WERI-Rb-1 (cell line): ENCODE data around the gene SART3.
"Not testable (repeated sequence)": the region's sequence is repeated elsewhere in the genome, so short reads cannot be mapped to it uniquely, and the experiment has no call there.

Experiments
- DNase-seq: peaks from one replicate; pipeline ENCODE4 v3.0.0-alpha.2; 2020
- H3K27ac ChIP-seq: fragments of 250-450 bp; sonication (Bioruptor Pico); 2 replicates; pipeline ENCODE4 v1.5.1; 2020; ENCODE audit warnings: mild to moderate bottlenecking, moderate library complexity
- H3K27me3 ChIP-seq: fragments of 250-450 bp; sonication (Bioruptor Pico); 2 replicates; pipeline ENCODE4 v1.5.1; 2021; ENCODE audit warnings: mild to moderate bottlenecking, low read depth, moderate library complexity; ENCODE audit not compliant: insufficient read depth, severe bottlenecking
- H3K36me3 ChIP-seq: fragments of 250-450 bp; sonication (Bioruptor Pico); 2 replicates; pipeline ENCODE4 v1.5.1; 2020; ENCODE audit warnings: mild to moderate bottlenecking, moderate library complexity
- H3K4me3 ChIP-seq: 2 replicates; pipeline ENCODE4 v1.5.1; 2011; ENCODE audit warnings: low read depth, mild to moderate bottlenecking, control low read depth, low read length
- H3K9me3 ChIP-seq: fragments of 250-450 bp; sonication (Bioruptor Pico); 2 replicates; pipeline ENCODE4 v1.5.1; 2021; ENCODE audit warnings: mild to moderate bottlenecking, moderate library complexity; ENCODE audit not compliant: severe bottlenecking
- CTCF ChIP-seq: IDR thresholded peaks from 2 replicates; pipeline ENCODE4 v1.5.1; 2011; ENCODE audit warnings: low read depth, mild to moderate bottlenecking, control low read depth, inconsistent platforms, low read length

The SART3 gene

GRCh38 chr12:108560321-108560721 lies 652 bp downstream of the SART3 start:
- H3K36me3 ChIP-seq: peaks cover 45% of the 10 kb centered on the region
- H3K9me3 ChIP-seq: no peaks in the 10 kb centered on the region
- H3K27ac ChIP-seq: peak overlapping the region; percentile 93
- TF ChIP-seq CTCF: no peak
- DNase-seq: no peak
- H3K27me3 ChIP-seq: no peaks in the 10 kb centered on the region
- H3K4me3 ChIP-seq: peak overlapping the region; percentile 73

- no peak for DNase-seq
- peak overlapping the region; percentile 73 for H3K4me3 ChIP-seq
- H3K9me3 ChIP-seq: no peaks in the 10 kb centered on the region
- TF ChIP-seq CTCF: no peak
- no peak overlapping the region for H3K27ac ChIP-seq
- H3K27me3 ChIP-seq: no peaks in the 10 kb centered on the region
- peaks cover 41% of the 10 kb centered on the region for H3K36me3 ChIP-seq
These were observed 1.2 kb downstream of the SART3 start for GRCh38 chr12:108559748-108560147.

GRCh38 chr12:108559007-108559655 lies 1.8 kb downstream of the SART3 start:
- TF ChIP-seq CTCF: no peak
- H3K27me3 ChIP-seq: no peaks in the 10 kb centered on the region
- no peak overlapping the region for H3K4me3 ChIP-seq
- peaks cover 35% of the 10 kb centered on the region for H3K36me3 ChIP-seq
- no peak overlapping the region for H3K27ac ChIP-seq
- no peaks in the 10 kb centered on the region for H3K9me3 ChIP-seq
- no peak for DNase-seq

GRCh38 chr12:108555383-108555782 lies 5.6 kb downstream of the SART3 start:
- peaks cover 25% of the 10 kb centered on the region for H3K36me3 ChIP-seq
- not testable (repeated sequence) for H3K27ac ChIP-seq, H3K27me3 ChIP-seq, DNase-seq, H3K9me3 ChIP-seq, H3K4me3 ChIP-seq

- no peaks in the 10 kb centered on the region for H3K27me3 ChIP-seq
- H3K4me3 ChIP-seq: no peak overlapping the region
- H3K9me3 ChIP-seq: no peaks in the 10 kb centered on the region
- H3K27ac ChIP-seq: no peak overlapping the region
- no peak for DNase-seq
- peaks cover 30% of the 10 kb centered on the region for H3K36me3 ChIP-seq
- no peak for TF ChIP-seq CTCF
These were observed 7.2 kb downstream of the SART3 start for GRCh38 chr12:108553799-108554198.

GRCh38 chr12:108551535-108551934 lies 9.4 kb downstream of the SART3 start:
- DNase-seq: no peak
- H3K36me3 ChIP-seq: peaks cover 39% of the 10 kb centered on the region

More at GRCh38 chr12:108551535-108551934, 9.4 kb downstream of the SART3 start:
- TF ChIP-seq CTCF: no peak
- no peak overlapping the region for H3K27ac ChIP-seq
- no peaks in the 10 kb centered on the region for H3K9me3 ChIP-seq
- no peaks in the 10 kb centered on the region for H3K27me3 ChIP-seq
- no peak overlapping the region for H3K4me3 ChIP-seq
